ENCODE results near the gene RARG.
A peak's percentile ranks its signal among the peaks of the same experiment; 100 is the strongest.

The RARG gene

GRCh38 chr12:53227341-53227740, 4.7 kb downstream of the RARG start:
- Histone ChIP-seq H3K36me3 (ENCODE audit: control insufficient read depth, insufficient read depth, low read length) (peaks cover 6% of the 10 kb centered on the region), H3K9me3 (ENCODE audit: control insufficient read depth, insufficient read depth, low read length) (no peaks in the 10 kb centered on the region), H3K9ac (ENCODE audit: low read depth, low read length) (no peak overlapping the region), H3K4me3 (ENCODE audit: low read depth, low read length) (no peak overlapping the region), H3K4me1 (ENCODE audit: control insufficient read depth, insufficient read depth, low read length) (peaks cover 26% of the 10 kb centered on the region), H3K27me3 (ENCODE audit: control insufficient read depth, insufficient read depth, low read length) (peaks cover 4% of the 10 kb centered on the region)

DNA sequence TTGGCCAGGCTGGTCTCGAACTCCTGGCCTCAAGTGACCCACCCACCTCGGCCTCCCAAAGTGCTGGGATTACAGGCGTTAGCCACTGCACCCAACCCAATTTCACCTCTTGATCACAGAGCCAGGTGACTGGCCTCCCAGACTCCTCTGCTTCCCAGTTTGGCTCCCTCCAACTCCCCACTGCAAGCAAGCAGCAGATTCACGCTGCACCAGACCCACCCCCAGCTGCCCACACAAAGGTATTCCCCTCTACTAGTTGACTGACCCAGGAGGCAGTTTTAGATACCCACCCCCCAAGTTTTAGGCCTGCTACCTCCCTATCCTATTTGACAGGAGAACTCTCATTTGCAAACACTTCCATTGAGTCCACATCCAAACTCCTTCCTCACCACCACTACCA, 5.2 kb downstream of the RARG start:
- Histone ChIP-seq H3K9ac (ENCODE audit: low read depth, low read length) (no peak overlapping the region), H3K4me1 (ENCODE audit: control insufficient read depth, insufficient read depth, low read length) (peaks cover 29% of the 10 kb centered on the region)

DNA sequence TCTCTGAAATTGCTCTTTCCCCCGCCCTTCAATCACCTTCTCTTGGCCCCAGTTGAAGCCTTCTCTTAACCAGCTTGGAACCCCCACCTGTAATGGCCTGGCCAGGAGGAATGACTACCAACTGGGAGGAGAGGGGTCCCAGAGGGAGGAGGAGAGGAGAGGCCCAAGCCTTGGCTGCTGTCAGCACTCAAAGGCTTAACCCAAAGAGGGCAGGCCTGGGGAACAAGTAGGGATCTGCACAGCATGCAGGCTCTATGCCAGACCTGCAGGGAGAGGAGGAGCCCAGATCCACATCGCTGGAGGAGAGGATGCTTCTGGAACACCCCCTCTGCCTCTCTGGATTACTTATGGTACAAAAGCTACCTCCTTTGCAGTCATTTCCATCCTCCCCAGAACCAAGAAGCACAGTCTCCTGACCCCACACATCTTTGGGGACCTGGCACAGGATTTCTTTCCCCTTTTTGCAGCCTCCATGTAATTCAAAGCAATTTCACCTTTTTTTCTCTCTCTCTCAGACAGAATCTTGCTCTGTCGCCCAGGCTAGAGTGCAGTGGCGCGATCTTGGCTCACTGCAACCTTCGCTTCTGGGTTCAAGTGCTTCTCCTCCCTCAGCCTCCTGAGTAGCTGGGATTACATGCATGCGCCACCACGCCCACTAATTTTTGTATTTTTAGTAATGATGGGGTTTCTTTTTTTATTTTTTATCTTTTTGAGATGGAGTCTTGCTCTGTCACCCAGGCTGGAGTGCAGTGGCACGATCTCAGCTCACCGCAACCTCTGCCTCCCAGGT, 6.2 kb downstream of the RARG start:
- H3K36me3 ChIP-seq (ENCODE audit: control insufficient read depth, insufficient read depth, low read length) = peaks cover 6% of the 10 kb centered on the region
- no peak overlapping the region for H3K9ac ChIP-seq (ENCODE audit: low read depth, low read length)
- peaks cover 29% of the 10 kb centered on the region for H3K4me1 ChIP-seq (ENCODE audit: control insufficient read depth, insufficient read depth, low read length)
- no peaks in the 10 kb centered on the region for H3K9me3 ChIP-seq (ENCODE audit: control insufficient read depth, insufficient read depth, low read length)
- H3K27me3 ChIP-seq (ENCODE audit: control insufficient read depth, insufficient read depth, low read length) = no peaks in the 10 kb centered on the region
- no peak overlapping the region for H3K4me3 ChIP-seq (ENCODE audit: low read depth, low read length)

More for the DNA sequence above, 5.2 kb downstream of the RARG start:
- Histone ChIP-seq H3K27me3 (ENCODE audit: control insufficient read depth, insufficient read depth, low read length) (peaks cover 4% of the 10 kb centered on the region), H3K36me3 (ENCODE audit: control insufficient read depth, insufficient read depth, low read length) (peaks cover 6% of the 10 kb centered on the region), H3K9me3 (ENCODE audit: control insufficient read depth, insufficient read depth, low read length) (no peaks in the 10 kb centered on the region), H3K4me3 (ENCODE audit: low read depth, low read length) (no peak overlapping the region)

DNA sequence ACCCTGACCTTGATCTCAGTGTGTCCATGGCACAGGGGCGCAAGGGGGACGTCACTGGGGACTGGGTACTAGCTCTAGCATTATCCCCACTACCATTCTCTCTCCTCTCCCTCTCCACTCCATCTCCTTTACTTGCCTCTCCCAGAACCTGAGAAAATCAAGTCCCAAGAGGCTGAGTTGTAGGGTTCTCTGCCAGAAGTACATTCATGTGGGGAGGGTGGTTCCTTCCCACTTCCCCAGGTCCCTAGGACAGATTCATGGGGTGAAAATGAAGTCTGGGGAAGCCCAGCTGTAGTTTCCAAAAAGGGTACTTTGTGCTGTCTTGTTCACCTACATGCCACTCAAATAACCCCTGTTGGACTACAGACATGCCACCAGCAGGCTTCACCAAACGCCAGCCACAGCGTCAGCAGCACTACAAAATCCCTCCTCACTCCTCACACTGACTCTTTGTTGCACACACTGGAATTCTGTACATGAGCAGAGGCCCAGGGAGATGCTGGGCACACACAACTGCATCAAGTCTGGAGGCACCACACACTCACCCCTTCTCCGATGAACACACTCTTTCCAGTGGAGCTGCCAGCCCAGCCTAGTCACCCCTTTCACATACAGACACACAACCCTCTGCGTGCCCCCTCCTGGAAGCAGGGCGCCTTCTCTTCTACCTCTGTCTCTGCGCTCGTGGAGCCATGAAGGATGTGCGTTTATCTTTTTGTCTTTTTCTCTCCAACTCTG, 6.9 kb downstream of the RARG start:
- Histone ChIP-seq H3K4me1 (ENCODE audit: control insufficient read depth, insufficient read depth, low read length) (peaks cover 29% of the 10 kb centered on the region), H3K9me3 (ENCODE audit: control insufficient read depth, insufficient read depth, low read length) (no peaks in the 10 kb centered on the region), H3K27me3 (ENCODE audit: control insufficient read depth, insufficient read depth, low read length) (no peaks in the 10 kb centered on the region), H3K36me3 (ENCODE audit: control insufficient read depth, insufficient read depth, low read length) (peaks cover 6% of the 10 kb centered on the region), H3K4me3 (ENCODE audit: low read depth, low read length) (no peak overlapping the region), H3K9ac (ENCODE audit: low read depth, low read length) (no peak overlapping the region)

GRCh38 chr12:53224061-53224896, 7.7 kb downstream of the RARG start:
- Histone ChIP-seq H3K9ac (ENCODE audit: low read depth, low read length) (no peak overlapping the region), H3K4me3 (ENCODE audit: low read depth, low read length) (peak overlapping the region; percentile 10), H3K36me3 (ENCODE audit: control insufficient read depth, insufficient read depth, low read length) (peaks cover 6% of the 10 kb centered on the region), H3K27me3 (ENCODE audit: control insufficient read depth, insufficient read depth, low read length) (peaks cover 5% of the 10 kb centered on the region), H3K4me1 (ENCODE audit: control insufficient read depth, insufficient read depth, low read length) (peaks cover 29% of the 10 kb centered on the region), H3K9me3 (ENCODE audit: control insufficient read depth, insufficient read depth, low read length) (no peaks in the 10 kb centered on the region)

DNA sequence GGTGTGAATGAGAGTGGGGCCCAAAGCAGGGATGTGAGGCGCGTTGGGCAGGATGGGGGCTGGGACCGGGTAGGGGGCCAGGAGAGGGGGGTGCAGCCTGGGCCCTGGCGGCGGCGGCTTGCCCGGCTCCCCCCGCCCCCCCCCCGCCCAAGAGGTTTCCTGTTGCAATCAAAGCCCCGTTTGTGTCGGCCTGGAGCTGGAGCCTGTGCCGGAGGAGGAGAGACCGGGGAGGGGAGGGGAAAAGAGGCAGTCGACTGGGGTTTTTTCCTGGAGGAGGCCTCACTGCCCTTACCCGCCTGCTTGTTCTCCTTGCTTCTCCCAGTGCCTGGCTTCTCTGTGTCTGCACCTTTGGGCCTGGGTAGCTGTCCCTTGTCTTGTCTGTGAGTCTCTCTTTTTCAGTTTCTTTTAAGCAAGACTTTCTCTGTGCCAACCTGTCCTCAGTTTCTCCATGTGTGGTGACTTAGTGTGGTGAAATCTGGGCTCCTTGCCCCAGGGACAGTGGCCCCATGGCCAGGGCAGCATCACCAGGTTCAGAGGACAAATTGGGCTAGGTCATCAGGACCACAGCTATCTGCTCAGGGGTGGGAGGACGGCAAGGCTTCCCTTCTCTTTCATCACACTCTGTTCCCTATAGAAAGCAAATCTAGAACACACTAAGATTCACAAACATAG, 8.5 kb downstream of the RARG start:
- Histone ChIP-seq H3K9me3 (ENCODE audit: control insufficient read depth, insufficient read depth, low read length) (no peaks in the 10 kb centered on the region), H3K9ac (ENCODE audit: low read depth, low read length) (no peak overlapping the region), H3K36me3 (ENCODE audit: control insufficient read depth, insufficient read depth, low read length) (peaks cover 6% of the 10 kb centered on the region), H3K4me3 (ENCODE audit: low read depth, low read length) (peak overlapping the region; percentile 43), H3K4me1 (ENCODE audit: control insufficient read depth, insufficient read depth, low read length) (peaks cover 29% of the 10 kb centered on the region), H3K27me3 (ENCODE audit: control insufficient read depth, insufficient read depth, low read length) (peaks cover 6% of the 10 kb centered on the region)

DNA sequence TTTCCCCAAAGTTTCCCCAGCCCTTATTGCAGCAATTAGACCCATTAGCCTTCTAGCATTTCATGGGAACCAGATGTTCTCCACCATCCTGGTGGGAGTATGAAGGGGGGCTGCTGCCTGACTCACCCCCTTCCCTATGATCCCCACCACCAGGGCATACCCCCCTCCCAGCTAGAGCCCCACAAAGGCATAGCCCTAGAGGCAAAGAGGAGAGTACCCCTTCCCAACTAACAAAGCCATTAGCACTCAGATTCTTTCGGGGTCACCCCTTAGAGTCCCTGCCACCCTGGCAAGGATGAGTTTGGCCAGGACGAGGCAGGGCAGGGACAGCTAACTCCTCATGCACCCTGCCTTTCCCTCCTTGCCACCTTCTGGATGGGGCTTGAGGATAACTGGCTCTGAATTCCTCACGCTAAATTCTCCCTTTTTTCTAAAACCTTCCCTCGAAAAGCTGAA, 9.2 kb downstream of the RARG start:
- Histone ChIP-seq H3K9ac (ENCODE audit: low read depth, low read length) (no peak overlapping the region), H3K4me1 (ENCODE audit: control insufficient read depth, insufficient read depth, low read length) (peaks cover 35% of the 10 kb centered on the region), H3K9me3 (ENCODE audit: control insufficient read depth, insufficient read depth, low read length) (no peaks in the 10 kb centered on the region), H3K36me3 (ENCODE audit: control insufficient read depth, insufficient read depth, low read length) (peaks cover 6% of the 10 kb centered on the region), H3K4me3 (ENCODE audit: low read depth, low read length) (peak overlapping the region; percentile 22), H3K27me3 (ENCODE audit: control insufficient read depth, insufficient read depth, low read length) (peaks cover 6% of the 10 kb centered on the region)

DNA sequence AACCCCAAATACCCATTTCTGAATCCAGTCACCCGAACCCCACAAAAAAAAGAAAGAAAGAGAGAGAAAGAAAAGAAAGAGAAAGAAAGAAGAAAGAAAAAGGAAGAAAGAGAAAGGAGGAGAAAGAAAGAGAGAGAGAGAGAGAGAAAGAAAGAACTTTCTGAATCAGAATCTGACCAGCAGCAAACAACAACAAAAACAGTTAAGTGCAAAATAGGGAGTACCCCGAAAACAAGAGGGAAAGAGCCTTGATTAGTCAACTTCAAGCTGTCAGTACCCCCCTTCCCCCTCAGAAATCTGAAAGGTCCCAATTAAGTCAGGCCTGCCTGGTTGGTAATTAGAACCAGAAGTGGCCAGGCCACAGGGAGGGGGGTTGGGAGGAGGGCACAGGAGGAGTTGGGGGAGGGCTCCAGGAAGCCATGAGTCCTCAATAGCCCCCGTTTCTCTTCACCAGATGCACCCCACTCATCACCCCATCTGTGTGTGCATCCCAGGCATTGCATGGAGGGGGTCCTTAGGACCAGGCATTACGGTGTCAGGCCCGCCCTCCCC, 9.8 kb downstream of the RARG start:
- Histone ChIP-seq H3K9me3 (ENCODE audit: control insufficient read depth, insufficient read depth, low read length) (no peaks in the 10 kb centered on the region), H3K36me3 (ENCODE audit: control insufficient read depth, insufficient read depth, low read length) (peaks cover 4% of the 10 kb centered on the region), H3K4me3 (ENCODE audit: low read depth, low read length) (peak overlapping the region; percentile 33), H3K27me3 (ENCODE audit: control insufficient read depth, insufficient read depth, low read length) (peaks cover 6% of the 10 kb centered on the region), H3K9ac (ENCODE audit: low read depth, low read length) (no peak overlapping the region), H3K4me1 (ENCODE audit: control insufficient read depth, insufficient read depth, low read length) (peaks cover 38% of the 10 kb centered on the region)

DNA sequence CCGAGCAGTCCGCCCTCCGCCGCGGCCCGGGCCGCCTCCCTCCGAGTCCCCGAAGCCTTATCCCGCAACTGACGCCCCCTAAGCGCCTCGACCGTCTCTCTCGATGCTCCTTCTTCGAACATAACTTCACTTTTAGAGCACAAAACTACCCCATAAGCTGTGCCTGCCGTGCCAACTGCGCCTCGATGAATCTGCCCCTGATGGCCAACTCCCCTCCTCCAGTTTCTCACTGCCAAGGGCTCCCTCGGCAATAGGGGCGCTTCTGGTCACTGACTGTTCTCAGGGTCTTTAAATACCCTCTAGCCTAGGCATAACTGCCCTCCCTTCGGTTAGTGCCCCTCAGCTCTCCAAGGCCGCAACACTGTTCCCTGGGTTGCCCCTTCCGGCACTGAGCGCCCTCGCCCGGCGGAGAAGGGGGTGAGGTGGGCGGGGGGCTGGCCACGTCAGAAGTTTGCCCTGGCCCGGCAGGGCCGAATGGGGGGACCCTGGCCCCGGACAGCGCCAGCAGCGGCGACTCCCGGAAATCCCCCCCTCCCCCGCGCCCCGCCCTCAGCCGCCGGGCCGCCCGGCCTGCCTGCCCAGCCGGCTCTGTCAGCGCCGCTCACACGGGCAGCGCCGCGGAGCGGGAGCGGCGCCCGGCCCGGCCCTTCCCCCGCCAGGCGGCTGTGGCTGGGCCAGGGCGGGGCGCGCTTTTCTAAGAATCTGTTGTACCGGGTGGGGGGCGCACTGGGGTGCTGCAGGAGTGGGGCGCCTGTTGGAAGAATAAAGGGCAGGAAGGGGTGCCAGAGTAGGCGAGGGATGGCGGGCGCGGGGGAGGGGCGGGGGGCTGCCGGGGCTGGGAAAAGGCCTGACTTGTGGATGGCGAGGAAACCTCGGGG, 10.6 kb downstream of the RARG start:
- Histone ChIP-seq H3K36me3 (ENCODE audit: control insufficient read depth, insufficient read depth, low read length) (no peaks in the 10 kb centered on the region), H3K9me3 (ENCODE audit: control insufficient read depth, insufficient read depth, low read length) (no peaks in the 10 kb centered on the region), H3K27me3 (ENCODE audit: control insufficient read depth, insufficient read depth, low read length) (peaks cover 6% of the 10 kb centered on the region), H3K4me1 (ENCODE audit: control insufficient read depth, insufficient read depth, low read length) (peaks cover 41% of the 10 kb centered on the region), H3K9ac (ENCODE audit: low read depth, low read length) (peak overlapping the region; percentile 61), H3K4me3 (ENCODE audit: low read depth, low read length) (peak overlapping the region; percentile 83)

- H3K27me3 ChIP-seq (ENCODE audit: control insufficient read depth, insufficient read depth, low read length) = peaks cover 6% of the 10 kb centered on the region
- H3K9ac ChIP-seq (ENCODE audit: low read depth, low read length) = peak overlapping the region; percentile 32
- no peaks in the 10 kb centered on the region for H3K9me3 ChIP-seq (ENCODE audit: control insufficient read depth, insufficient read depth, low read length)
- no peaks in the 10 kb centered on the region for H3K36me3 ChIP-seq (ENCODE audit: control insufficient read depth, insufficient read depth, low read length)
- H3K4me3 ChIP-seq (ENCODE audit: low read depth, low read length) = peak overlapping the region; percentile 94
- H3K4me1 ChIP-seq (ENCODE audit: control insufficient read depth, insufficient read depth, low read length) = peaks cover 48% of the 10 kb centered on the region
Observed at GRCh38 chr12:53220694-53221202, 11.3 kb downstream of the RARG start.
